Mesenchymal stem cell (in vitro differentiated cells and primary cell): ENCODE measurements around the gene IGF2BP2.

Experiments used
- DNase-seq: peaks from one replicate; pipeline ENCODE4 v3.0.0-alpha.2; 2013
- H2AFZ ChIP-seq: one replicate; pipeline ENCODE4 v1.6.1; 2013; ENCODE audit warnings: low read depth, mild to moderate bottlenecking, control low read depth, inconsistent platforms, low read length, moderate library complexity
- H2AK5ac ChIP-seq: 2 replicates; pipeline ENCODE4 v1.6.1; 2013; ENCODE audit warnings: low read length, moderate library complexity, mild to moderate bottlenecking, inconsistent platforms; ENCODE audit not compliant: severe bottlenecking
- H2BK120ac ChIP-seq: one replicate; pipeline ENCODE4 v1.6.1; 2013; ENCODE audit warnings: low read depth, mild to moderate bottlenecking, inconsistent platforms, low read length, moderate library complexity
- H2BK12ac ChIP-seq, 2 experiments: one replicate each; pipeline ENCODE4 v1.6.1; 2013; ENCODE audit warnings: inconsistent platforms in 2 of 2, low read length in 2 of 2, mild to moderate bottlenecking in 2 of 2, moderate library complexity in 2 of 2, control low read depth in 1 of 2
- H2BK15ac ChIP-seq: one replicate; pipeline ENCODE4 v1.6.1; 2013; ENCODE audit warnings: mild to moderate bottlenecking, low read depth, inconsistent platforms; ENCODE audit not compliant: poor library complexity, severe bottlenecking
- H2BK5ac ChIP-seq: 2 replicates; pipeline ENCODE4 v1.6.1; 2013; ENCODE audit warnings: low read depth, mild to moderate bottlenecking, low read length, control low read depth, inconsistent platforms; ENCODE audit not compliant: poor library complexity, severe bottlenecking
- H3K14ac ChIP-seq, 2 experiments: one replicate each; pipeline ENCODE4 v1.6.1; 2013; ENCODE audit warnings: inconsistent platforms in 2 of 2, low read length in 2 of 2, control low read depth in 1 of 2, mild to moderate bottlenecking in 1 of 2, moderate library complexity in 1 of 2
- H3K18ac ChIP-seq, 2 experiments: one replicate each; pipeline ENCODE4 v1.6.1; 2013; ENCODE audit warnings: inconsistent platforms in 2 of 2, low read length in 2 of 2, control low read depth in 1 of 2, low read depth in 1 of 2, mild to moderate bottlenecking in 1 of 2
- H3K23ac ChIP-seq, 2 experiments: one replicate each; pipeline ENCODE4 v1.6.1; 2013; ENCODE audit warnings: inconsistent platforms in 2 of 2, low read length in 2 of 2, mild to moderate bottlenecking in 2 of 2, moderate library complexity in 2 of 2, control low read depth in 1 of 2
- H3K27ac ChIP-seq: 2 replicates; pipeline ENCODE4 v1.5.1; 2013; ENCODE audit warnings: mild to moderate bottlenecking, moderate library complexity, low read length, control low read depth, inconsistent platforms; ENCODE audit not compliant: poor library complexity, severe bottlenecking
- H3K27me3 ChIP-seq, 2 experiments: 2 replicates each; pipeline versions ENCODE4 v1.6.1 to v1.7.0; 2013; ENCODE audit warnings: low read length in 2 of 2, mild to moderate bottlenecking in 2 of 2, moderate library complexity in 2 of 2, control low read depth in 1 of 2, inconsistent platforms in 1 of 2; ENCODE audit not compliant: control insufficient read depth in 1 of 2, insufficient read depth in 1 of 2
- H3K36me3 ChIP-seq, 2 experiments: 2 replicates each; pipeline versions ENCODE4 v1.6.1 to v1.7.0; 2013; ENCODE audit warnings: low read length in 2 of 2, control low read depth in 1 of 2, inconsistent platforms in 1 of 2, low read depth in 1 of 2, mild to moderate bottlenecking in 1 of 2; ENCODE audit not compliant: insufficient read depth in 2 of 2, control insufficient read depth in 1 of 2
- H3K4ac ChIP-seq, 2 experiments: one replicate each; pipeline ENCODE4 v1.6.1; 2013; ENCODE audit warnings: inconsistent platforms in 2 of 2, low read length in 2 of 2, mild to moderate bottlenecking in 2 of 2, moderate library complexity in 2 of 2, control low read depth in 1 of 2, low read depth in 1 of 2
- H3K4me1 ChIP-seq: 2 replicates; pipeline ENCODE4 v1.6.1; 2013; ENCODE audit warnings: low read depth, low read length, control low read depth; ENCODE audit not compliant: control insufficient read depth, insufficient read depth
- H3K4me2 ChIP-seq: 2 replicates; pipeline ENCODE4 v1.6.1; 2013; ENCODE audit warnings: low read length, mild to moderate bottlenecking, inconsistent platforms; ENCODE audit not compliant: poor library complexity, severe bottlenecking
- H3K4me3 ChIP-seq, 2 experiments: 2 replicates each; pipeline versions ENCODE4 v1.5.1 to v1.7.0; 2013; ENCODE audit warnings: low read length in 2 of 2, mild to moderate bottlenecking in 2 of 2, control low read depth in 1 of 2, low read depth in 1 of 2; ENCODE audit not compliant: insufficient read depth in 1 of 2
- H3K79me1 ChIP-seq: replicated peaks from 2 replicates; pipeline ENCODE4 v1.6.1; 2013; ENCODE audit warnings: mild to moderate bottlenecking, control low read depth, low read length, inconsistent platforms; ENCODE audit not compliant: poor library complexity, severe bottlenecking
- H3K9ac ChIP-seq: 2 replicates; pipeline ENCODE4 v1.7.0; 2013; ENCODE audit warnings: mild to moderate bottlenecking, low read length, moderate library complexity
- H3K9me3 ChIP-seq: 2 replicates; pipeline ENCODE4 v1.7.0; 2013; ENCODE audit warnings: mild to moderate bottlenecking, low read length; ENCODE audit not compliant: control insufficient read depth
- H4K8ac ChIP-seq: one replicate; pipeline ENCODE4 v1.6.1; 2013; ENCODE audit warnings: inconsistent platforms, mild to moderate bottlenecking, low read length, moderate library complexity
- H4K91ac ChIP-seq: one replicate; pipeline ENCODE4 v1.6.1; 2013; ENCODE audit warnings: mild to moderate bottlenecking, low read length, inconsistent platforms
- WGBS: methylation state at CpG from one replicate; pipeline ENCODE4 v1.1.7; 2013; ENCODE audit warnings: mixed read lengths; 5-methylcytosine and 5-hydroxymethylcytosine counted together

Gene IGF2BP2

GRCh38 chr3:185737020-185737419, 87.8 kb downstream of the IGF2BP2 start:
- no peaks in the 10 kb centered on the region for H3K36me3 ChIP-seq
- H3K23ac ChIP-seq = no peak overlapping the region
- no peak overlapping the region for H2BK120ac ChIP-seq
- H2BK12ac ChIP-seq = no peak overlapping the region
- H3K27ac ChIP-seq = no peak overlapping the region
- no peaks in the 10 kb centered on the region for H3K9me3 ChIP-seq
- H3K79me1 ChIP-seq = peaks cover 4% of the 10 kb centered on the region
- no peak overlapping the region for H3K4ac ChIP-seq
- H4K8ac ChIP-seq = no peak overlapping the region
- 0% methylated on average over 2 of the region's 3 CpGs for WGBS
- H4K91ac ChIP-seq = no peak overlapping the region
- no peak overlapping the region for H3K4me2 ChIP-seq
- H2BK15ac ChIP-seq = no peak overlapping the region
- no peak overlapping the region for H3K4me3 ChIP-seq
- DNase-seq = peak; percentile 45
- no peak overlapping the region for H3K14ac ChIP-seq
- no peak overlapping the region for H2AFZ ChIP-seq
- H2BK5ac ChIP-seq = no peak overlapping the region
- H2AK5ac ChIP-seq = no peak overlapping the region
- no peak overlapping the region for H3K18ac ChIP-seq
- no peaks in the 10 kb centered on the region for H3K27me3 ChIP-seq
- H3K4me1 ChIP-seq = peaks cover 11% of the 10 kb centered on the region
- H3K9ac ChIP-seq = no peak overlapping the region

- 63% methylated on average over 3 of the region's 4 CpGs for WGBS
- Histone ChIP-seq H3K4me3 (no peak overlapping the region), H2BK15ac (no peak overlapping the region)
These were observed 90.1 kb downstream of the IGF2BP2 start for GRCh38 chr3:185734725-185735096.

GRCh38 chr3:185733980-185734724, 90.7 kb downstream of the IGF2BP2 start:
- H2AK5ac ChIP-seq = no peak overlapping the region
- H3K18ac ChIP-seq = no peak overlapping the region
- no peak overlapping the region for H2BK120ac ChIP-seq
- H2BK12ac ChIP-seq = no peak overlapping the region
- H4K91ac ChIP-seq = no peak overlapping the region
- peaks cover 13% of the 10 kb centered on the region for H3K4me1 ChIP-seq
- peak; percentile 91 for DNase-seq
- H3K9me3 ChIP-seq = no peaks in the 10 kb centered on the region
- H2BK5ac ChIP-seq = no peak overlapping the region
- H2AFZ ChIP-seq = no peak overlapping the region
- H3K36me3 ChIP-seq = no peaks in the 10 kb centered on the region
- H3K14ac ChIP-seq = no peak overlapping the region
- no peak overlapping the region for H3K4me3 ChIP-seq
- 41% methylated on average over 10 of the region's 10 CpGs for WGBS
- no peak overlapping the region for H2BK15ac ChIP-seq
- H4K8ac ChIP-seq = no peak overlapping the region
- H3K23ac ChIP-seq = no peak overlapping the region
- no peak overlapping the region for H3K4ac ChIP-seq
- no peak overlapping the region for H3K4me2 ChIP-seq
- no peak overlapping the region for H3K9ac ChIP-seq
- H3K27me3 ChIP-seq = no peaks in the 10 kb centered on the region
- H3K27ac ChIP-seq = peak overlapping the region; percentile 25
- H3K79me1 ChIP-seq = peaks cover 2% of the 10 kb centered on the region

More at GRCh38 chr3:185734725-185735096, 90.1 kb downstream of the IGF2BP2 start:
- Histone ChIP-seq H3K23ac (peak overlapping the region in 1 of 2 experiments; percentile 53), H3K4me1 (peaks cover 13% of the 10 kb centered on the region), H2BK120ac (no peak overlapping the region), H3K9ac (no peak overlapping the region), H2BK5ac (no peak overlapping the region), H3K4ac (no peak overlapping the region), H2AFZ (no peak overlapping the region), H3K27me3 (no peaks in the 10 kb centered on the region), H3K9me3 (no peaks in the 10 kb centered on the region), H3K18ac (no peak overlapping the region), H4K8ac (no peak overlapping the region), H2AK5ac (no peak overlapping the region), H2BK12ac (no peak overlapping the region), H3K79me1 (peaks cover 2% of the 10 kb centered on the region), H3K36me3 (no peaks in the 10 kb centered on the region), H4K91ac (no peak overlapping the region), H3K4me2 (no peak overlapping the region), H3K27ac (no peak overlapping the region), H3K14ac (no peak overlapping the region)
- DNase-seq = no peak

- no peak overlapping the region for H2BK12ac ChIP-seq
- H3K79me1 ChIP-seq = peaks cover 2% of the 10 kb centered on the region
- H2BK15ac ChIP-seq = no peak overlapping the region
- H4K8ac ChIP-seq = no peak overlapping the region
- H2BK5ac ChIP-seq = no peak overlapping the region
- no peak overlapping the region for H3K4me2 ChIP-seq
- peaks cover 18% of the 10 kb centered on the region for H3K4me1 ChIP-seq
- peak overlapping the region; percentile 94 for H3K27ac ChIP-seq
- no peak overlapping the region for H3K14ac ChIP-seq
- H4K91ac ChIP-seq = no peak overlapping the region
- 0% methylated on average over 1 of the region's 1 CpG for WGBS
- no peak overlapping the region for H3K18ac ChIP-seq
- no peak overlapping the region for H2BK120ac ChIP-seq
- DNase-seq = peak; percentile 84
- no peaks in the 10 kb centered on the region for H3K27me3 ChIP-seq
- no peak overlapping the region for H3K4ac ChIP-seq
- H3K36me3 ChIP-seq = no peaks in the 10 kb centered on the region
- H2AFZ ChIP-seq = no peak overlapping the region
- H3K9ac ChIP-seq = peak overlapping the region; percentile 64
- H2AK5ac ChIP-seq = no peak overlapping the region
- H3K4me3 ChIP-seq = no peak overlapping the region
- H3K23ac ChIP-seq = no peak overlapping the region
- no peaks in the 10 kb centered on the region for H3K9me3 ChIP-seq
These were observed 92.1 kb downstream of the IGF2BP2 start for GRCh38 chr3:185732782-185733181.
